Esophagus squamous epithelium (tissue), 5 donors: ENCODE data around the gene ARMC9. TPM values are rescaled to one million over a fixed set of nuclear protein-coding genes. Genes with fewer than 3 reads are reported as not detected.

Source experiments
- DNase-seq: peaks from one replicate; lab custom pipeline; 2025; lab: John Stamatoyannopoulos, UW
- H3K27ac ChIP-seq, 4 donors: fragments of 200-600 bp; sonication (generic); one replicate each; pipeline ENCODE4 v1.5.1; 2016 to 2019; ENCODE audit warnings: mild to moderate bottlenecking in 1 of 4
- H3K27me3 ChIP-seq, 4 donors: fragments of 200-600 bp; sonication (generic); 1 replicate in 3 of 4; 2 replicates in 1 of 4; pipeline versions ENCODE4 v1.5.1 to v1.6.0; 2017 to 2021; ENCODE audit warnings: antibody characterized with exemption in 1 of 4
- H3K36me3 ChIP-seq, 3 donors: fragments of 200-600 bp; sonication (generic); one replicate each; pipeline ENCODE4 v1.5.1; 2016 to 2019
- H3K4me1 ChIP-seq, 3 donors: fragments of 200-600 bp; sonication (generic); one replicate each; pipeline ENCODE4 v1.5.1; 2017 to 2019
- H3K4me3 ChIP-seq, 4 donors: fragments of 200-600 bp; sonication (generic); 1 replicate in 3 of 4; 2 replicates in 1 of 4; pipeline ENCODE4 v1.5.1; 2016 to 2019; ENCODE audit warnings: mild to moderate bottlenecking in 2 of 4, moderate library complexity in 1 of 4
- H3K9me3 ChIP-seq, 3 donors: fragments of 200-600 bp; sonication (generic); one replicate each; pipeline ENCODE4 v1.5.1; 2016 to 2019
- CTCF ChIP-seq, 6 experiments: fragments of 450-650 bp in 4 of 6; fragments of 200-600 bp in 2 of 6; sonication (generic) in 2 of 6; IDR thresholded peaks; one replicate each; pipeline ENCODE4 v1.5.1; 2016 to 2019; ENCODE audit warnings: antibody characterized with exemption in 6 of 6, mild to moderate bottlenecking in 4 of 6, moderate library complexity in 4 of 6
- POLR2A ChIP-seq, 4 donors: fragments of 450-650 bp; IDR thresholded peaks; one replicate each; pipeline ENCODE4 v1.6.1; 2017; ENCODE audit warnings: antibody characterized with exemption in 4 of 4, mild to moderate bottlenecking in 4 of 4, moderate library complexity in 3 of 4
- WGBS, 2 donors: methylation state at CpG; one replicate each; pipeline ENCODE4 v1.1.5; 2018; 5-methylcytosine and 5-hydroxymethylcytosine counted together
- intact Hi-C: fragments of 100-400 bp; cut with DNase I; formaldehyde crosslinking; loops from one replicate; pipeline ENCODE4 v1.15.0; 2022
- total RNA-seq, 4 donors: library from RNA; depleted of rRNA; stranded (reverse); fragments of >200 nt; gene quantifications; one replicate each; pipeline ENCODE4 v1.1.0, GENCODE V29; 2016
- donor health status: DM: yes; HTN: yes; CAD: no.

The ARMC9 gene
- total RNA-seq, 4 donors from 2014 or later: 2.1 to 13.9 (median 3.9) TPM

GRCh38 chr2:231280846-231281245 is 82.4 kb downstream of the ARMC9 start:
- Histone ChIP-seq H3K4me1 (no peaks in the 10 kb centered on the region), H3K36me3 (peaks cover 0 to 45% (median 0%) of the 10 kb centered on the region in 3 donors), H3K4me3 (no peak overlapping the region), H3K27ac (no peak overlapping the region), H3K27me3 (no peaks in the 10 kb centered on the region), H3K9me3 (no peaks in the 10 kb centered on the region)
- intact Hi-C loops: no loop called here
- TF ChIP-seq POLR2A (IDR thresholded peaks at IDR 0.05): no peak
- TF ChIP-seq CTCF (IDR thresholded peaks at IDR 0.05): no peak
- DNase-seq: no peak
- WGBS, 2 donors: 77 to 78% methylated on average over 7 to 9 of the region's 9 CpGs

- TF ChIP-seq POLR2A (IDR thresholded peaks at IDR 0.05) (no peak), CTCF (IDR thresholded peaks at IDR 0.05) (no peak)
- 83 to 92% methylated on average over 2 of the region's 2 CpGs for WGBS, 2 donors
These were observed 85.9 kb downstream of the ARMC9 start for GRCh38 chr2:231284296-231284695.

GRCh38 chr2:231286964-231287363 is 88.5 kb downstream of the ARMC9 start:
- WGBS, 2 donors: 92 to 97% methylated on average over 2 to 4 of the region's 4 CpGs
- no peak for DNase-seq
- Histone ChIP-seq H3K36me3 (peaks cover 0 to 14% (median 0%) of the 10 kb centered on the region in 3 donors), H3K27ac (no peak overlapping the region), H3K4me1 (no peaks in the 10 kb centered on the region), H3K4me3 (no peak overlapping the region), H3K9me3 (no peaks in the 10 kb centered on the region), H3K27me3 (no peaks in the 10 kb centered on the region)
- intact Hi-C loops: no loop called here
- TF ChIP-seq CTCF (IDR thresholded peaks at IDR 0.05): no peak
- TF ChIP-seq POLR2A (IDR thresholded peaks at IDR 0.05): no peak

More at GRCh38 chr2:231284296-231284695, 85.9 kb downstream of the ARMC9 start:
- intact Hi-C loops: no loop called here
- Histone ChIP-seq H3K4me3 (no peak overlapping the region), H3K4me1 (no peaks in the 10 kb centered on the region), H3K27me3 (no peaks in the 10 kb centered on the region), H3K9me3 (no peaks in the 10 kb centered on the region), H3K36me3 (peaks cover 0 to 15% (median 0%) of the 10 kb centered on the region in 3 donors), H3K27ac (no peak overlapping the region)
- no peak for DNase-seq

- Histone ChIP-seq H3K4me3 (no peak overlapping the region), H3K27ac (no peak overlapping the region), H3K4me1 (no peaks in the 10 kb centered on the region), H3K27me3 (no peaks in the 10 kb centered on the region), H3K9me3 (no peaks in the 10 kb centered on the region), H3K36me3 (peaks cover 0 to 14% (median 0%) of the 10 kb centered on the region in 3 donors)
- no peak for DNase-seq
- intact Hi-C loops: no loop called here
- 49 to 56% methylated on average over 4 to 5 of the region's 5 CpGs for WGBS, 2 donors
- no peak for TF ChIP-seq CTCF (IDR thresholded peaks at IDR 0.05)
- TF ChIP-seq POLR2A (IDR thresholded peaks at IDR 0.05): no peak
These were observed 89.3 kb downstream of the ARMC9 start for GRCh38 chr2:231287696-231288095.

GRCh38 chr2:231288590-231288989 is 90.2 kb downstream of the ARMC9 start:
- Histone ChIP-seq H3K36me3 (peaks cover 0 to 21% (median 0%) of the 10 kb centered on the region in 3 donors), H3K27ac (no peak overlapping the region), H3K27me3 (no peaks in the 10 kb centered on the region), H3K9me3 (no peaks in the 10 kb centered on the region), H3K4me1 (no peaks in the 10 kb centered on the region), H3K4me3 (no peak overlapping the region)
- no peak for TF ChIP-seq CTCF (IDR thresholded peaks at IDR 0.05)
- no peak for TF ChIP-seq POLR2A (IDR thresholded peaks at IDR 0.05)
- DNase-seq: no peak
- WGBS, 2 donors: 78 to 87% methylated on average over 6 to 7 of the region's 7 CpGs
- intact Hi-C loops: no loop called here
